IPS DF 4.7 (cell line): ENCODE results near the gene GPR101.

Experiments used
- DNase-seq: peaks from one replicate; pipeline ENCODE4 v3.0.0-alpha.2; 2013; ENCODE audit warnings: low spot score; ENCODE audit errors: extremely low read depth

GPR101 gene, protein sequence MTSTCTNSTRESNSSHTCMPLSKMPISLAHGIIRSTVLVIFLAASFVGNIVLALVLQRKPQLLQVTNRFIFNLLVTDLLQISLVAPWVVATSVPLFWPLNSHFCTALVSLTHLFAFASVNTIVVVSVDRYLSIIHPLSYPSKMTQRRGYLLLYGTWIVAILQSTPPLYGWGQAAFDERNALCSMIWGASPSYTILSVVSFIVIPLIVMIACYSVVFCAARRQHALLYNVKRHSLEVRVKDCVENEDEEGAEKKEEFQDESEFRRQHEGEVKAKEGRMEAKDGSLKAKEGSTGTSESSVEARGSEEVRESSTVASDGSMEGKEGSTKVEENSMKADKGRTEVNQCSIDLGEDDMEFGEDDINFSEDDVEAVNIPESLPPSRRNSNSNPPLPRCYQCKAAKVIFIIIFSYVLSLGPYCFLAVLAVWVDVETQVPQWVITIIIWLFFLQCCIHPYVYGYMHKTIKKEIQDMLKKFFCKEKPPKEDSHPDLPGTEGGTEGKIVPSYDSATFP

DNA sequence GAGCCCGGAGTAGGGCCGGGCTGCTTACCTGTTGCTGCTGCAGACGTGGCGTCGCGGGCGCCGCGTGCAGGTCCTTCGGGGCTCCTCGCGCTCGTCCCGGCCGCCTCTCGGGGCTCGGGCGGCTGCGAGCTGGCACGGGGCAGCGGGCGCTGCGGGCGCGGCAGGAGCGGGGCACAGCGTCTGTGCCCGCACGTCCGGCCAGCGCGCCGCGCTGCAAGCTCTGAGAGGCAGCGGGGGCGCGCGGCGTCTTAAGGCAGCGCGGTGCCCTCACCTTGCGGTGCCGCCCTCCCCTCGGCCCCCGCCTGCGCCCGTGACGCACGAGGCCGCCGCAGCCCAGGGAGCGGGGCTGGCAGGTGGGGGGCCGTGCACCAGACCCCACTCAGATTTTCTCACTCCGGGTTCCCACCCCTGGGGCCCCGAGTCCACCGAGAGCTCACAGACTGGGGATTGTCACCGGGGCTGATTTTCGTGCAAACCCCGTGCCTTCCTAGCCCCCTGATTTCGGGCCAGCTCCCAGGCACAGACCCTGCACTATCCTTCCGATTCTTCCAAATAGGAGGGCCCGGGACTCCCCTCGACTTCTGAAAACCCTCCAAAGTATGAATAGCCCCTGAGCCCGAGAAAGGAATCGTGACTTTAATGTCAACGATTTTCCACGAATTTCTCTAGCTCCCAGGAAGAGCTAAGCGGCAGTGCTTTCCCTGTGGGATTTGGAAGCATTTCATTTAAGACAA, at the start of gene GPR101:
GPR101 (minus strand) TSS at position 222 of the 734 bp plus-strand sequence. CDS start 2,321 bp downstream, outside the sequence.
- DNase-seq, result no peak

DNA sequence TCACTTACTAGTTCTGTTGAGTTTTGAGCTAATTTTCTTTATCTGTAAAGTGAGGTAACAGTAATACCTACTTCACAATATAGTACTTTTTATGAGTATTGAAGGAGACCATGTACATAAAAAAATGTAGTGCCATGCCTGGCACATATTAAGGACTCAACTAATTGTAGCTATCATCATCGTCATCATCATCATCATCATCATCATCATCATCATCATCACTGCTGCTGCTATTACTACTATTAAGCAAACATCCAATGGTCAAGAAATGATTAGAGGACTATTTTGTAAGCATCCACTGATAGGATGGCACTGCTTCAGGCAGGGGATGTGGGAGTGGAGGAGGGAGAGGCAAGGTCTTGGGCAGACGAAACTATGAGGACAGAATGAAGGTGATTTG, 47.4 kb upstream of the GPR101 start:
- DNase-seq, result no peak

DNA sequence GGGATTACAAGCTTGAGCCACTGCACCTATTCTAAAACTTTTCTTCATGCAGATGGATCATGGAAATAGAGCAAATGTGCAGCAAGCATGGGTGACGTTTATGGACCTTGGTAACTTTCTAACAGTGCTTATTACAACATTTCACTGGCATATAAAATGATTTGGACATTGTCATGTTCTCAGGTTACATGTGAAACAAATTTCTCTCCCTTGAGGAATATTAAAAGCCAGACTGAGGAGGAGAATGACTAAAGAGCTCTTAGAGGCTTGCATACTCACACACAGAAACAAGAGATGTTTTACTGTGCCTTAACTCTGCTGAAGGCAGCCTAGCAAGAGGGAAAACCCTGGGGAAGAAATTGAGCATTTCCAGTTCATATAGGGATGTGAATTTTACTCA, 38.6 kb upstream of the GPR101 start:
- DNase-seq, result no peak

DNA sequence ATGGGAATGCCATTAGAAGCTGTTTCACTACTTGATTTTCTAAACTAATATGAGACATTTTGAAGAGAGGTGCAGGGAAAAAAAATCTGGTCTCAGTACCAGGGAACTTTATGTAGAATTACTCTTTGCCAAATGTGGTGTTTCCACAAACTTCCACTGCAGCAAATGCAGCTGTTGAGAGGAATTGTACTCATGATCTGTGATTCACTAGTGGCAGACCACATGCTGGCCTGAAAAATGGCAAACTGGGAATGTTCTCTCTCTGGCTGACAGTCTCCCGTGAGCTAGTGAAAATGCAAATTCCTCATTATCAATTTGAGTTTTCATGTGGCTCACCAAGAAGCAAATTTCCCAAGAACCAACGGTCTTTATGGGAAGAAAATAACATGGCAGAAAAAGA, 37.8 kb upstream of the GPR101 start:
- no peak for DNase-seq

DNA sequence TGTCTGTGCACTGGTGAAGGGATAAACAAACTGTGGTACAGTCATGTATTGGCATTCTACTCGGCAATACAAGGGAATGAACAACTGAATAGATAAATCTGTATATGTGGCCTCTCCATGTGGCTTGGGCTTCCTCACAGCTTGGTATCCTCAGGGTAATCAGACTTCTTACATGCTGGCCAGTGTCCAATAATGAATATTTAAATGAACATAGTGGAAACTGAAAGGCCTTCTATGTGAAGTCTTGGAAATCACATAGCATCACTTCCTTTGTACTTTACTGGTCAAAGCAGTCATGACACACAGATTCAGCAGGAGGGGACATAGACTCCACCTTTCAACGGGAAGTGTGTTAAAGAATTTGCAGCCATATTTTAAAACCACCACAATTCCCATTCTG, 33.4 kb upstream of the GPR101 start:
- DNase-seq, result no peak

DNA sequence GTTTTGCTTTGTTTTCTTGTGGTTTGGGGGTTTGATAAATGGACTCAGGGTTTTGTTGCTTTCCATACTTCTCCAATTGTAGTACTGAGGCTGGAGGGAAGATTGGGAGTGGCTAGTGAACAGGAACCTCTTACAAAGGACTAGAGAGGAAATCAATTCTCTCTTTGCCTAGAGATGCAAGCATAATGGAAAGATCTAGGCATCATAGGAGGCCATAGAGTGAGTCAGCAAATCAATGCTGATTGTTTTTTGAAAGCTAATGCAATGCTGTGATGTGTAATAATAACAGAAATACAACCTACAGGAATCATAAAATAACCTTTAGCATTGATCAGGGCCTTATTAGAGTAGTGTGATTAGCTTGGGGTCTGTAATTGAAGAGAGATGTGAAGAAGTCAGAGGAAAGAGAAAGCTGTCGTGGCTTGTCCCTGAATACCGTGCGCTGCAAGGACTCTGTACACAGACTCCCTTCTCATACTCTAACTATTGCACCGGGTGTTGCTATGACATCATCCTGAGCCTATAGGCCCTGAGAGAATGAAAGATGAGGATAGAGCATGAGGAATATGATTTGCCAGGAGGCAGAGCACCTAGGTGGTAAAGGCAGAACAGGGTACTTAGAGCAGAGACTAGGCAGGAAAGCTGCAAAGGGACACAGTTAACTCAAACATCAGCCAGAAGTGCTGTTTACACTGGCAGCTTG, 29.3 kb upstream of the GPR101 start:
- no peak for DNase-seq

DNA sequence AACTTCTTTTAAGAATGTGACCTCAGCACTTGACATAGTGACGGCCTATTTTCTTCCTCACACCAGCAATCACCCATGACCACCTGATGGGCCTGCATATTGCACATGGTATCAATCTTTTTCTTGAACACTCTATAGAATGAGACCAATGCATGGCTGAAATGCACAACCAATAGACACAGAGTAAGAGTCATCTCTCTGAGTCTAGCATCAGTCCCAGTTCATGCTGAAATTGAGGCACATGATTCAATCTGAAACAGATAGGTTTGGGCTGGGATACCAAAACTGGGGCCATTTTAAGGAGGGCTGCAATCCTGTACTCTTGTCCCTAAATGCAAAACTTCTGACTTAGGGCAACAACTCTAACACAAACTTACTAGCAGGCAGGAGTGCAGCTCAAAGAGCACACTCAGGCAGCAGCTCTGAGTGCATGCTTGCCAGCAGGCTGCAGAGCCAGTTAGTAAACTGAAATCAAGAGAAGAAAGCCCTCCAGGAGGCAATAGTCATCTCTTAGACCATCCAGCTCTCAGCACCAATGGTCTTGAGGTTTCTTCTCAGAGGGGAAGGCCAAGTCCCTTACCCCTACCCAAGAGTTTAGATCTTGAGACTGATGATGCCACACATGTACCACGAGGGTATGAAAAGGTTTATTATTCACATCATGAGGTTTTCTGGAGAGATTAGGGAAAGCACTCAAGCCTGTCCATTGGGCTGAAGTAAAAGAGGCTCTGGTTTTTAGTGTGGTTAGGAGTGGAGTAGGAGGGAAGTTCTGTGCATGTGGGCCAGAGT, 24.7 kb upstream of the GPR101 start:
- no peak for DNase-seq

DNA sequence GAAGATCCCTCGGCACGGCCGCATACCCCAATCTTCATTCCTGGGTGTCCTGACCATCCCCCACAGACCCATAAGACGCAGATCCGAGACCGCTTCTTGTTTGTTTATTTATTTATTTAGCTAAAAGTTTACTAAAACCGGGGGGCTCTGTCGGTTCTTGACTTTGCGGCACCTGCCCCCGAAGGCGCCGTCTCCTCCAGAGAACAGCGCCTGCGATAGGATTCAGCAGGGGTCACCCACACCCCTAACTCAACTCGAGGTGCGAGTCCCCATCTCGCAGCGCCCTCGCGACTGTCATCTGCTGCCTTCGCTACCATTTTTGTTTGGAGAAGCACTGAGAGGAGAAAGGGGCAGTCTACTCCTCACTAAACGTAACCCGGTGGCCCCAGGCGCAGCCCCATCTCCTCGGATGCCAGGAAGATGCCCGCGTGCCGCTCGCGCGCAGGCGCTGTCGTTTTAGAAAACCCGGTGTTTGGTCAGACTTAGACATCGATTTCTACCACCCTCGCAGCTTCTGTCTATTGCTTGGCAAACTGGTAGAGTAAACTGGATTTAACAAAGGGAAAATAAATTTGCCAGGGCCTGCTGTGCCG, 18.9 kb upstream of the GPR101 start:
- DNase-seq, result no peak

DNA sequence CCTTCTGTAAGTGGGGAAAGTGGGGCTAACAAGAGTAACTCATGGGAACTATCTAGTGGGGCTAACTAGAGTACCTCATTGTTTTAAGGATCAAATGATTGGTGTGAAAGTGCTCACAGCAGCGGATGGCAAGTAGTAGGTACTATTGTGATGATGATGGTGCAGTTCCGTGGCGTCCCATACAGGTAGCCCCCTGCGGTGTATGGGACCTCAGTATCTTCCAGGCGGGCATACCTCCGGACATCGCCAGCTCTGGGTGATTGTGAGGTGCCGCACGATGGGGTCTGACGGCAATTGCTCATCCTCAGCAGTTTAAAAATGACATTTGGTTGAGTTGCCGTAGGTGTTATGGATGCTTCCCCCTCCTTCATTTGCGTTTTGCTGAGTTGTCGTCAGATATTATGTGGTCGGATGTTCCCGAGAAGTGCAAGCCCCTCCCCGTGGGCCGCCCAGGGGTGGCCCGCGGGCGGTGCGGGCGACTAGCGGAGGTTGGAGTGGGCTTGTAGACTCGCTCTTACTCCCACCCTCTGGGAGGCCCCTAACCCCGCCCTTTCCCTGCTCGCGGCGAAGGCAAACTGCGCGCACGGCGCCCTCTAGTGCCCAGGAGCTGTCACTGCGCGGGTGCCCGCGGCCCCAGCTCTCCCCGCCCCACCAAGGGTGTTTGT, 18.3 kb upstream of the GPR101 start:
- no peak for DNase-seq

DNA sequence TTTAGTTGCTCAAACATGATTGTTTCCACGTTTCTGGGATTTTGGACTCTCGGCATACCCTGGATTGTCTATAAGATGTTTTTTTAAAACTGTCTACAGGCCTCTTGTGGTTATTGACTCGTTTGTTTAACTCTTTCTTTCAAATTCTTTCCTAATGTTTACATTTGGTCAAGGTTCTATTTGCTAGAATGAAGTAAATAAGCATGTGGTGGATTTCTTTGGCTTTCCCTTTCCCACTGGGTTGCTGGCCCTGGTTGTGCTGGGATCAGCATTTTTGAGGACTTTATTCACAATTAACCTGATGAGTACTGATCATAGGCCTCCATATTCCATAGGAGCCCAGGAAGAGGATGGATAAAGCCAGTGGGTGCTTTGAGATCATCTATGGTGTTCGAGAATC, 11.1 kb upstream of the GPR101 start:
- DNase-seq, result no peak

DNA sequence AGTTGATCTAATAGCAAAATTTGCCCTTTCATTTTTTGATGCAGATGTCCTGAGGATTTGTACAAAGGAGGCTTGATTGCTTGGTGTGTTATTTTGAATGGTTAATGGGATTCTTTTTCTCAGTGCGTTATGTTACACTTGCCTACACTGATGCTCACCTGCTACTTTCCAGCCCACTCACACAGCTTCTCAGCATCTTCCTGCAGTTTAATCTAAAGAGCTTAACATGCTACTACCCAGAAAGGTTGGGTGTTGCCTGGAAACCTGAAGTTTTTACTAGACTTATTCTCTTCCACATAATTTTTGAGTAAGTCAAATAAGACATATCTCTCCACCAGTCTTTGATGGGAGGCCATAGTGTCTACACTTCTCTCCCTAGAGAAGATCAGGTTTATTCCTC, 9.9 kb upstream of the GPR101 start:
- DNase-seq, result no peak

DNA sequence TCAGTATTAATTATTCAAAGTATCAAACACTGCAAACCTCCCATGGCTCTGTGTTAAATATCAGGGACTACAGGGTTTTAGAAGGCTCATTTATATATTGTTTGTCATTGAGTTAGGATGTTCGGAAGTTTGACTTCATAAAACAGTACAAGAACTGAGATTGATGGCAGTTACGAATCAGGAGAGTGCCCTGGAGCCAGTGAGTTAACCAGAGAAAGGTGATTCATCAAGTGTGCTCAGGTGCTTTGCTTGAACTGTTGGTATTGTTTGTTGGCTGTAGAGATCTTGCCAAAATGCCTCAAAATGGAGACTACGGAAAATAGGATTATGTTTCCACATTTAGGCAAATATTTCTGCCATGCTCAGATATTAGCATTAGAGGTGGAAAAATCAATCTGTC, 7.5 kb upstream of the GPR101 start:
- DNase-seq, result no peak

DNA sequence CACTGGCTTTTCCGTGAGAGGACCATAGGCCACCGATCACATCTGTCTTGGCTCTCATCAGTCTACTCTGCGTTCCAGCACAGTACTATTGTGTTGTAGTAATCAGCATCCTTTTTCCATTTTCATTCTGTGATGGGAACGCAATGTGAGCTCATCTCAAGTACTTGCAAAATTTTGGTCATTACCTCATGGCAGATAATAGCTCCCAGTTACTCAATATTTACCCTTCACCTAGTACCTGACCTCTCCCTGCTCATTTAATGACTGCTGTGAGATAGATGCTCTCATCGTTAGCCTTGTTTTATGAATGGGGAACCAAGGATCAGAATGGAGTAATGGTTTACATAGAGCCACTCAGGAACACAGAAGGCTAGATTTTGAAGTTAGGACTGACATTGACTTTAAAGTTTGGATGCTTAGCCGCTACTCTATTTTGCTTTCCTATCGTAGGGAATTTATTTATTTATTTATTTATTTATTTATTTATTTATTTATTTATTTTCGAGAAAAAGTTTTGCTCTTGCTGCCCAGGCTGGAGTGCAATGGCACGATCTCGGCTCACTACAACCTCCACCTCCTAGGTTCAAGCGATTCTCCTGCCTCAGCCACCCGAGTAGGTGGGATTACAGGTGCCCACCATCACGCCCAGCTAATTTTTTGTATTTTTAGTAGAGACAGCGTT, 6.5 kb upstream of the GPR101 start:
- DNase-seq, result no peak

DNA sequence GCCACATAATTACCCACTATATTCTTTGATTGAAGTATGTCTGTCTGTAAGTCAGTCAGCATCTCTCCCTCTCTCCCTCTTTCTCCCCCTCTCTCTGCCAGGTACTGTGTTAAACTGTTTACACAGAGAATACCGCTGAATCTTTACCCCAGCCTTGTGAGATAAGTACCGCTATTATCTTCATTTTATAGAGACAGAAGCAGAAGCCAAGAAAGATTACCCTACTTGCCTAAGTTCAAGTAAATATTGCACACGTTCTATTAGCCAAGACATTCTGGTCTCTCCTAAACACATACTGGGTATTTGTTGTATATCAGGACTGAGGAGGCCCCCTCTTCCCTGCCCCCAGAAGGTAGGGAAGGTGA, 695 bp upstream of the GPR101 start:
- no peak for DNase-seq

DNA sequence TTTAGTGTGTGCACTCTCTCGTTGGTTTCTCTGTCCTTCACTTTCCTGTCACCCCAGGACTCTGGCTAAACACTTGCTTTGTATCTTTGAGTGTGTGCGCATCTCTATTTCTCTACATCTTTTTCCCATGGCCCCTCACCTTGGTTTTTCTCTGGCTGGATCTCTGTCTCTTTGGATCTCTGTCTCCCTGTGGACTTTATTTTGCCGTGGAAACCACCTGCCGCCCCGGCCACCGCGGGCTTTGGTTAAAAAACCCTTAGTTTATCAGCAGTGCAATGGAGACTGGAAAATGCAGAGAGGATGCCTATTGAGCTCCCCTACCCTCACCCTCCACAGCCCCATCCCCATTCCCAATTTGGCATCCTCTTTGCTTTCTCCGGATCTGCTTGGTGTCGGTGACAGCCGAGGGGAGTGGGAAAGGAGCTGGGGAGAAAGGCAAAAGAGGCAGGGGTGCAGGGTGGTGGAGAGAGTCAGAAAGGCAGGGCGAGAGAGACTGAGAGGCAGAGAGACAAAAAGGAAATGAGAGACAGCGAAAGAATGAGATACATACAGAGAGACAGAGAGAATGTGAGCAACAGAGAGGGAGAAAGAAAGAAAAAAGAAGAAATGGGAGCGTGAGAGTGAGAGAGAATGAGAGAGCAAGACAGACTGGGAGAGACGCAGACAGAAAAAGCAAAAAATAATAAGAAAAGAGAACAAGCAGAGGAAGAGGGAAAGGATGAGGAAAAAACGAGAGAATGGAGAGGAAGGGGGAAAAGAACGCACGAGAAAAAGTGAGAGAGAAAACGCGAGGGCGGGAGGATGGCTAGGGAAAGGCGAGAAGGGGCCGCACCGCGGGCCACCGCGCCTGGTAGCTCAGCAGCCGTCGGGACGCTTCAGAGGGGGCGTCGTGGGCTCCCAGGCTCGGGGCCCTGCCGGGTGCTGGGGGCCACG, 688 bp downstream of the GPR101 start:
- no peak for DNase-seq

DNA sequence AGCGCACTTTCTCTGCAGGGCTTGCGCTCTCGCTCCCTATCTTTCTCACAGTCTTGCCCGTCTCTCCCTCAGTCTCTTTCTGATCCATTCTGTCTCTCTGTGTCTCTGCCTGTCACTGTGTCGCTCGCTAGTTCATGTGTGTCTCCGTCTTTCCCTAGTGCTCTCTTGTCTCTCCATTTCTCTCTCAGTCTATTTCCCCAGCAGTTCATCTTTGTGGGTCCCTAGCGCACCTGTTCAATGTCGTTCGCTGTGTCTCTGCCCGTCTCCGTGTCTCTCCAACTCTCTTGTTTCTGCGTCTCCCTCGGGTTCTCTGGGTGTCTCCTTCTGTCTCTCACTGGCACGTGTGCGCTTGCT, 1.5 kb downstream of the GPR101 start:
- no peak for DNase-seq

DNA sequence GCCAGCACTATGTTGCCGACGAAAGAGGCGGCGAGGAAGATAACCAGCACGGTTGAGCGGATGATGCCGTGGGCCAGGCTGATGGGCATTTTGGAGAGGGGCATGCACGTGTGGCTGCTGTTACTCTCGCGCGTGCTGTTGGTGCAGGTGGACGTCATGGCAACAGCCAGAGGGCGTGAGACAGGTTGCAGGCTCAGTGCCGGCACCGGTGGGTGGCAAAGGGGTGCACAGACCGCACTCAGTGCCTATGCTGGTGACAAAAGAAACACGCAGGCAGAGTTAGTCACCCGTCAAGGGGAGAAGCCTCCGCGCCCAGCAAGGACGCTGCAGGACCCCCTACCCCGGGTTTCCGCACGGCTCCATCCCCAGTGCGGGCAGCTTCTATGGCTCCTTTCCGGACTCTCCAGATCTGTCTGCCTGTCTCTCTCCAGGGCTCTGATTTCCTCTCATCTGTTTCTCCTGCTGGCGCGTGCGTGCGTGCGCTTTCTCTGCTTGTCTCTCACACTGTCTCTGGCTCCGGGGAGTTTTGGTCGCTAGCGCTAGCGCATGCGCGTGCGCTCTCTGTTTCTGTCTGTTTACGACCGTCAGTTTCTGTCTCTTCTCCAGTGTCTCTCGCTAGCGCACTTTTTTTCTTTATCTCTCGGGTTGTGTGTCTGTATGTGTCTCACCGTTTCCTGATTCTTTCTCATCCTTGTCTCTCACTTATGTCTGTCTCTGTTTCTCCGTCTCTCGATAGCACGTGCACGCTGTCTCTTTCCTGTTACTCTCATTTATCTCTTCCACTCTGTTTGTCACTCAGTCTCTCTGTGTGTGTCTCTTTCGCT, 2.1 kb downstream of the GPR101 start:
- no peak for DNase-seq

DNA sequence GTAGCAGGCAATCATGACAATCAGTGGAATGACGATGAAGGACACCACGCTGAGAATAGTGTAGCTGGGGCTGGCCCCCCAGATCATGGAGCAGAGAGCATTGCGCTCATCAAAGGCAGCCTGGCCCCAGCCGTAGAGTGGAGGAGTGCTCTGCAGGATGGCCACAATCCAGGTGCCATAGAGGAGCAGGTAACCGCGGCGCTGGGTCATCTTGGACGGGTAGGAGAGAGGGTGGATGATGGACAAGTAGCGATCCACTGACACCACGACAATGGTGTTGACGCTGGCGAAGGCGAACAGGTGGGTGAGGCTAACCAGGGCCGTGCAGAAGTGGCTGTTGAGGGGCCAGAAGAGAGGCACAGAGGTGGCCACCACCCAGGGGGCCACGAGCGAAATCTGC, 2.8 kb downstream of the GPR101 start:
- no peak for DNase-seq
